OCI-LY3 (cell line): ENCODE measurements around the gene THRA.

ENCODE experiments used
- H2AFZ ChIP-seq: fragments of 200-600, 300-600 bp; shearing (Covaris generic); 2 replicates; pipeline ENCODE4 v1.6.0; 2014; ENCODE audit warnings: antibody characterized with exemption, low read depth, low read length
- H3K27ac ChIP-seq: fragments of 200-600, 300-600 bp; sonication (generic); 2 replicates; pipeline ENCODE4 v1.5.1; 2014; ENCODE audit warnings: mild to moderate bottlenecking, low read length, moderate library complexity, mixed read lengths
- H3K27me3 ChIP-seq: fragments of 200-600, 300-600 bp; sonication (generic); 2 replicates; pipeline ENCODE4 v1.6.1; 2014; ENCODE audit warnings: low read depth, low read length, mixed read lengths
- H3K36me3 ChIP-seq: fragments of 200-600, 300-600 bp; sonication (generic); replicated peaks from 2 replicates; pipeline ENCODE3; 2014; ENCODE audit warnings: low read depth, low read length, mixed read lengths
- H3K4me1 ChIP-seq: fragments of 300-600, 200-600 bp; sonication (generic); 2 replicates; pipeline ENCODE4 v1.6.1; 2014; ENCODE audit warnings: low read length, mixed read lengths
- H3K4me2 ChIP-seq: fragments of 200-600, 300-600 bp; sonication (generic); 2 replicates; pipeline ENCODE4 v1.6.1; 2014; ENCODE audit warnings: low read length, mixed read lengths
- H3K4me3 ChIP-seq: fragments of 300-600, 200-600 bp; sonication (generic); 2 replicates; pipeline ENCODE4 v1.5.1; 2014; ENCODE audit warnings: antibody characterized with exemption, mild to moderate bottlenecking, low read length, moderate library complexity
- H3K79me2 ChIP-seq: fragments of 300-600, 200-600 bp; shearing (Covaris generic); 2 replicates; pipeline ENCODE4 v1.6.1; 2014; ENCODE audit warnings: mild to moderate bottlenecking, low read length, mixed read lengths
- H3K9ac ChIP-seq: fragments of 300-600, 200-600 bp; shearing (Covaris generic); 2 replicates; pipeline ENCODE4 v1.6.0; 2014; ENCODE audit warnings: mild to moderate bottlenecking, low read length, moderate library complexity
- H3K9me3 ChIP-seq: fragments of 200-600, 300-600 bp; shearing (Covaris generic); 2 replicates; pipeline ENCODE4 v1.6.1; 2014; ENCODE audit warnings: low read length, mixed read lengths; ENCODE audit not compliant: insufficient read depth
- H4K20me1 ChIP-seq: fragments of 200-600, 300-600 bp; sonication (generic); 2 replicates; pipeline ENCODE4 v1.6.1; 2016; ENCODE audit warnings: low read length, mixed read lengths; ENCODE audit not compliant: insufficient read depth
- EZH2phosphoT487 ChIP-seq: fragments of 200-600 bp; shearing (Covaris generic); IDR thresholded peaks from 2 replicates; pipeline ENCODE4 v1.6.1; 2018; ENCODE audit warnings: antibody characterized with exemption, mixed run types, low read depth
- TF ChIP-seq, protein P1 (sequence below): fragments of 200-600, 300-600 bp; sonication (generic); IDR thresholded peaks from 2 replicates; pipeline ENCODE4 v1.5.1; 2014; ENCODE audit warnings: antibody characterized with exemption, low read length, low read depth

THRA gene

DNA sequence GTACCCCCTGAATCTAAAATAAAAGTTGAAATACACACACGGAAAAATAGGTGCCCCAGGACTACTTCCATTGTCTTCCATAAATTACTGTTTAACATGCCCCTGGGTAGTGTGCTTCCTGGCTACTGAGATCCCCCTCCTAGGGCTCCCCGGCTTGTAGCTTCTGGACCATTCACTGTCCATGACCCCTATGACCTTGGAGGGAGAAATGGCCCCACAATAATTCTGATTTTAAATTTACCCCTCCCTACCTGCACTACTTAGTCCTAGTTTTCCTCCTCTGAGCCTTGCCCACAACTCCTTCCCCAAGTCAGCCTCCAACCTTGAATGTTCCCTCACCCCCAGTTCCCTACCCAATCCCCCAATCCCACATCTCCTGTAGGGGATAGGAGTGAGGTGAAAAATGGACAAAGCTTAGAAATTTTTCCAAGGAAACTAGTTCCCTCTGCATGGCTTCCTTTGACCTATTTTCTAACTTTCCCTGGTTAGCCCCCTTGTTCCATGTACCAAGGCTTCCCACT is 49.5 kb downstream of the THRA start:
- TF ChIP-seq EZH2phosphoT487, result no peak
- TF ChIP-seq, protein P1, sequence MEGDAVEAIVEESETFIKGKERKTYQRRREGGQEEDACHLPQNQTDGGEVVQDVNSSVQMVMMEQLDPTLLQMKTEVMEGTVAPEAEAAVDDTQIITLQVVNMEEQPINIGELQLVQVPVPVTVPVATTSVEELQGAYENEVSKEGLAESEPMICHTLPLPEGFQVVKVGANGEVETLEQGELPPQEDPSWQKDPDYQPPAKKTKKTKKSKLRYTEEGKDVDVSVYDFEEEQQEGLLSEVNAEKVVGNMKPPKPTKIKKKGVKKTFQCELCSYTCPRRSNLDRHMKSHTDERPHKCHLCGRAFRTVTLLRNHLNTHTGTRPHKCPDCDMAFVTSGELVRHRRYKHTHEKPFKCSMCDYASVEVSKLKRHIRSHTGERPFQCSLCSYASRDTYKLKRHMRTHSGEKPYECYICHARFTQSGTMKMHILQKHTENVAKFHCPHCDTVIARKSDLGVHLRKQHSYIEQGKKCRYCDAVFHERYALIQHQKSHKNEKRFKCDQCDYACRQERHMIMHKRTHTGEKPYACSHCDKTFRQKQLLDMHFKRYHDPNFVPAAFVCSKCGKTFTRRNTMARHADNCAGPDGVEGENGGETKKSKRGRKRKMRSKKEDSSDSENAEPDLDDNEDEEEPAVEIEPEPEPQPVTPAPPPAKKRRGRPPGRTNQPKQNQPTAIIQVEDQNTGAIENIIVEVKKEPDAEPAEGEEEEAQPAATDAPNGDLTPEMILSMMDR, result no peak
- Histone ChIP-seq H3K27ac (no peak overlapping the region), H3K4me3 (peak overlapping the region; percentile 64; the same call in 1 of the 2 replicates), H3K4me1 (peaks cover 60% of the 10 kb centered on the region), H3K9ac (peak overlapping the region; percentile 46), H2AFZ (0 out of 2 replicates have a peak overlapping the region, but pooled peaks have one; percentile 68), H3K27me3 (no peaks in the 10 kb centered on the region), H3K36me3 (no peaks in the 10 kb centered on the region), H3K9me3 (no peaks in the 10 kb centered on the region), H3K4me2 (peak overlapping the region; percentile 85), H4K20me1 (no peaks in the 10 kb centered on the region), H3K79me2 (no peaks in the 10 kb centered on the region)

DNA sequence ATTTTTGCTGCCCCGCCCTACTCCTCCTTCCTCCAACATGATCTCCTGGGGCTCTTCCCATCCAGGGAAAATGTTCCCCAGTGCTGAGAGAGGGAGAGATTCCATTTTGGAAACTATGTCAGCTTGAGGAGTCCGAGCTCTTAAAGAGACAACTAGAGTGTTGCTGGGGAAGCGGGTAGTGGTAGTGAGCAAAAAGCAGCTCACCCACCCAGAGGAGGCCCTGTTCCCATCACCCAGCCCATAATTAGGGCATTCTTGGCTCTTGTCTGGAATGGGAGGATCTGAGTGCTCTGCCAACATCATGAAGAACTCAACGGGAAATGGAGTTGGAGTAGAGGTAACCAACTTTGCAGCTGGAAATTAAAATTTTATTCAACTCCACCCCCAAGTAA is 49.9 kb downstream of the THRA start:
- Histone ChIP-seq H3K4me1 (peaks cover 55% of the 10 kb centered on the region), H3K36me3 (no peaks in the 10 kb centered on the region), H2AFZ (peak overlapping the region; percentile 1; the same call in 1 of the 2 replicates), H3K27ac (no peak overlapping the region), H3K4me3 (peak overlapping the region; percentile 79), H3K9me3 (no peaks in the 10 kb centered on the region), H3K4me2 (peak overlapping the region; percentile 85), H4K20me1 (no peaks in the 10 kb centered on the region), H3K27me3 (no peaks in the 10 kb centered on the region), H3K79me2 (no peaks in the 10 kb centered on the region), H3K9ac (peak overlapping the region; percentile 46; the same call in 1 of the 2 replicates)
- TF ChIP-seq EZH2phosphoT487, result no peak
- TF ChIP-seq, protein P1, result no peak

GRCh38 chr17:40113110-40113906 is 50.5 kb downstream of the THRA start:
- Histone ChIP-seq H3K27me3 (no peaks in the 10 kb centered on the region), H3K4me1 (peaks cover 49% of the 10 kb centered on the region), H3K9me3 (no peaks in the 10 kb centered on the region), H4K20me1 (no peaks in the 10 kb centered on the region), H3K4me3 (peak overlapping the region; percentile 79), H3K36me3 (no peaks in the 10 kb centered on the region), H3K79me2 (no peaks in the 10 kb centered on the region), H3K4me2 (peak overlapping the region; percentile 98), H3K9ac (peak overlapping the region; percentile 76), H3K27ac (peak overlapping the region; percentile 66), H2AFZ (peak overlapping the region; percentile 22; the same call in 1 of the 2 replicates)
- TF ChIP-seq, protein P1, result peak; percentile 56
- TF ChIP-seq EZH2phosphoT487, result no peak

GRCh38 chr17:40113907-40114245 is 51.1 kb downstream of the THRA start:
- H4K20me1 ChIP-seq, result no peaks in the 10 kb centered on the region
- no peaks in the 10 kb centered on the region for H3K27me3 ChIP-seq
- peak overlapping the region; percentile 79 for H3K4me3 ChIP-seq
- peak overlapping the region; percentile 98 for H3K4me2 ChIP-seq
- H3K27ac ChIP-seq, result peak overlapping the region; percentile 66
- TF ChIP-seq EZH2phosphoT487, result no peak
- TF ChIP-seq, protein P1, result no peak
- H3K9me3 ChIP-seq, result no peaks in the 10 kb centered on the region
- H3K4me1 ChIP-seq, result peaks cover 43% of the 10 kb centered on the region
- H2AFZ ChIP-seq, result no peak overlapping the region; the same call in 1 of the 2 replicates
- no peaks in the 10 kb centered on the region for H3K36me3 ChIP-seq
- H3K9ac ChIP-seq, result peak overlapping the region; percentile 76
- no peaks in the 10 kb centered on the region for H3K79me2 ChIP-seq
